Stimulated activated CD4-positive, alpha-beta T cell treated with anti-CD3 and anti-CD28 coated beads, TNF-alpha, amount 100 ng/mL, for 4 hours (primary cell): ENCODE measurements around the gene CNTROB.

Experiments
- DNase-seq, 3 experiments: peaks; one replicate each; pipeline ENCODE4 v3.0.0-alpha.2; 2020; ENCODE audit warnings: low read depth in 3 of 3

The CNTROB gene

GRCh38 chr17:7903154-7904103 lies 28.6 kb upstream of the CNTROB start:
- no peak for DNase-seq

DNA sequence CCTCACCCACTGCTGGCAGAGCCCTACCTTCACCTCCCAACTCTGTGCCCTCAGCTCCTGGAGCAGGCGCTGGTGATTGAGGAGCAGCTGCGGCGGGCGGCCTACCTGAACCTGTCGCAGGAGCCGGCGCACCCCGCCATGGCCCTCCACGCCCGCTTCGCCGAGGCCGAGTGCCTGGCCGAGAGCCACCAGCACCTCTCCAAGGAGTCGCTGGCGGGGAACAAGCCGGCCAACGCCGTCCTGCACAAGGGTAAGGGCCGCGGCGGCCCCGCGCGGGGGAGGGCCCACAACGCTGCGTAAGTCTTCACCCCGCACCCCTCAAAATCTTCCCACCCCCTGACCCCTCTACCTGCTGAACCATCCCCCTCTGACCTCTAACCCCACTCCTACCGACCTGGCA lies 22.9 kb upstream of the CNTROB start:
- no peak for DNase-seq

GRCh38 chr17:7910281-7910680 lies 21.7 kb upstream of the CNTROB start:
- no peak for DNase-seq

DNA sequence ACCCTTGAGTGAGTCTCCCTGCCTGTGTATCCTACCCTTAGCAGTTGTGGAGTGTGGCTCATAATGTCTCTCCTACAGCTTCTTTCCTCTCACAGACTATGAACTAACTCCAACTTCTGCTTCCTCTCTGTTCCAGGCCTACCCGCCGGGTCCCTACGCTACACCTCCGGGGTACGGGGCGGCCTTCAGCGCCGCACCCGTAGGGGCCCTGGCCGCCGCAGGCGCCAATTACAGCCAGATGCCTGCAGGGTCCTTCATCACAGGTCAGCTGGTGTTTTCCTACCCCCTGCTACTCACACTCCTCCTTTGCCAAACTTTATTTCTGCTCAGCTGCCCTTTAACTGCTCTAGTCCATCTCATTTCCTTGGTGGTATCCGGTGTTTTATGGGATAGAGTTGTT lies 21.3 kb upstream of the CNTROB start:
- DNase-seq = no peak

GRCh38 chr17:7911116-7911515 lies 20.9 kb upstream of the CNTROB start:
- no peak for DNase-seq

DNA sequence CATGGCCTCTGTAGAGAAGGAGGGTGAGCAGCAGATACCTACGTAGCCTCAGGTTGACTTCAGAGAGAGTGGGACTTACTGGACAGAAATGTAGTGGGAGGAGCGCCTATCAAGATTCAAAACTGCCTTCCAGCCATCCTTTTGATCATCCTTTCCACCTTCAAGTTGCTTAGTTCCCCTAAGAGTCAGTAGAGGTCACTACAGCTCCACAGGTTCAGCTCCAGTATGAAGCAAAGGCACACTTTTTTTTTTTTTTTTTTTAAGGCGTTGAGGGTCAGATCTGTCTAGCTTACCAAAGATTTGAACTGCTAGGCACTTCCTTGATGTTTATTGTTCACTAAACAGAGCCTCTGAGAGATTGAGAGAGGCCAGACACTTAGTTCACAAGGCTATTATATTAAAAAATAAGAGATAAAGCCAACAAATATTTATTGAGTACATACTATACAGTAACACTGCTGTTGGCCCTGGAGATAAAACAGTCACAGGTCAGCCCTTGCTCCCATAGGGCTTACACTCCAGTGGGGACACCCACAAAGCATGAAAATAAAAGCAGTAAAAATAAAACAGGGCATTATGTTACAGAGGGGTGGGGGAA lies 19.0 kb upstream of the CNTROB start:
- DNase-seq = no peak

GRCh38 chr17:7915179-7915610 lies 16.8 kb upstream of the CNTROB start:
- DNase-seq = no peak

DNA sequence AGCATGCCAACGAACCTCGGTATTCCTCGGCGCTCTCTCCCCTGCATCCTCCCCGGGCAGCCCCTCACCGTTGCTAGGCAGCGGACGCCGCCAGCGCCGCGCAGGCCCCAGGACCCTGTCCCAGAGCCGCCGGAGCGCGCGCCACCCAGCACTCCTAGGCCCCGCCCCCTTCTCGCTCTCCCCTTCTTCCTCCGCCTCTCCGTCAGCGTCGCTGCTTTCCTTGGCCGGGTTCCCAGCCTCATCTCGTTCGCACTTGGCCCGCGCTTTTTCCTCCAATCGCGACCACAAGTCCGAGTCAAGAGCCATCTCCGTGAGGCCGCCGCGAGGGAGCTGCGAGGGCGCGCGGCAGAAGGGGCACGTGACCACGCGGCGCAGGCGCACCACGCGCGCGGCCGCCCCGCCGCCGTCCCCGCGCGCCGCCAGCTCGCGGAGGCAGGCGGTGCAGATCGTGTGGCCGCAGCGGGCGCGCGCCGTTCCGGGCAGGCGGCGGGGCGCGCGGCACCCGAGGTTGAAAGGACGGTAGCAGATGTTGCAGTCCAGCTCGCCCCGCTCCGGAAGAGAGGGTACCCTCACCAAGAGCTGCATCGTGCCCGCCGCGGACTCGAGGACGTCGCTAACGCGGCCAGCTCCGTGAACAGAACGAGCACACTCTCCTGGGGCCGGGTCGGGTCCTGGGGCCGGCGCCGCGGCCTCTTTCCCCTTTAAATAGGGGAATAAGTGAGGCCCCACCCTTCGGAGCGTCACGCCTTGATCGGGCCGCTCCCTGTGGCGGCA lies 16.2 kb upstream of the CNTROB start, which contains the start of gene RNF227:
Gene RNF227, minus strand, starts transcription at position 679 of the 774 bp plus-strand sequence. Its CDS starts 94 bp downstream, at position 585.
- peak; percentile 64 to 74 (median 65) for DNase-seq

GRCh38 chr17:7916385-7916682 lies 15.7 kb upstream of the CNTROB start:
- no peak for DNase-seq

DNA sequence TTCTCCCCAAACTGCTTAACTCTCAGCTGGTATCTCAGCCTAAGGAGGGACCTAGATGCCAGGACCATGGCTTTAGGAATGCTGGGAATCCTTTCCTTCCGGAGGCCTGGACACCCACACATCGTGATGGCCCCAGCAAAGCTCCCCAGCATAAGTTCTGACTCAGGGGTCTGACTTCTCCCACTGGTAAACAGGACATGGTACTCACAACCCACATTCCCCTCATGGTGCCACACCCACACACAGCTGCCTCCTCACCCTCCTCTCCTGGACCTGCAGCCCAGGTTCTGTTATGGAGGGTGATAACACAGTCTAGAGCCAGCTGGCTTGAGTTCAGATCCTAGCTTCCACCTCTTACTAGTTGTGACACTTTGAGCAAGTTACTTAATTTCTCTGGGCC lies 15.2 kb upstream of the CNTROB start:
- no peak for DNase-seq

- no peak for DNase-seq
Measured at GRCh38 chr17:7922269-7922844, 9.6 kb upstream of the CNTROB start.

DNA sequence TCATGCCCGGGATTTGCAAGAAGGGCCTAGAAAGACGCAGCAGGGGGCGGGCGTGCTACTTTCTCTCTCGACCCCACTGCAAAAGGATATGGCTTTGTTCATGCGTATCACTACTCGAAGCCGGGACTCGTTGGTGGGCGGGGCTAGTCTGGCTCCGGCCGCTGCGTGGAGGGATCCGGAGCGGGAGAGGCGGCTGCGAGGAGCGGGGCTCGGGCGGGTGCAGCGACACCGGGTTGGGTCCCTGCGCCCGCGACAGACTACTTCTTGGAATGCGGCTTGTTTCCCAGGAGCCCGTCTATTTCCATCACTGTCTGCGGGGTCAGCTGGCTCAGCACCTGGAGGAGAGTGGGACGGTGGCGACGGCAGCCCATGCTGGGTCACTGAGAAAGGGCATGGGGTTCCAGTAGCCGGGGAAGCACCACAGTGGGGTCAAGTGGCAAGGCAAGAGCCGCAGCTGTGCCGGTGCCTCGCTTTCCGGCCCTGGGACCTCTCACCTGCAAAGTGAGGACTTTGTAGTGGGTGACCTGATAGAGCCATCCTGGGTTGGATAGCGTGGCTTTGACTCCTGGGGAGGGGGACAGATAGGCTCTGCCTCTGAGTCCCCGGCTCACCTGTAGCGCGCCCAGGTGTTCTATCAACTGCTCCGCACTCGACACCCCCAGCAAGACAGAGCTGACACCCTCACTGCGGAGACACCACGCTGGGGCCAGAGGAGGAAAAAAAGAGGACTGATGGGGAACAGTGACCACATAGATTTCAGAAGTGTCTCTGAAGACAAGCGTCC lies 9.0 kb upstream of the CNTROB start:
- DNase-seq = peak; percentile 68 to 74 (median 73)

DNA sequence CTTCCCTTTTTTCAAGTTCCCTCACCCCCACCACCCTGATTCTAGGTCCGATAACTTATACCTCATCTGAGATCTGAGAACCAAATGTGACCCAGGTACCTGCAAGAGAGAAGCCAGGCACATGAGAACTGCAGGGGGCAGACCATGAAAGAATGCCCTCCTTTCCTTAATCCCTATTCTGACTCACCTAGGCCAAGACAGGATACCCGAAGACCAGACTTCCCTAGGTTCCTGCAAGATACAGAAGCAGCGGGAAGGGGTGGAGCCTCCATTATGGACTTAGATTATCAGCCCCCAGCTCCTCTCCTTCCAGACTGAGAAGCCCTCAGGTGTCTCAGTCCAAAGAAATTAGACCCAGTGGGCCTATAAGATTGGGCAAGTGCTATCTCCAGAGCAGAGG lies 4.4 kb upstream of the CNTROB start:
- no peak for DNase-seq

DNA sequence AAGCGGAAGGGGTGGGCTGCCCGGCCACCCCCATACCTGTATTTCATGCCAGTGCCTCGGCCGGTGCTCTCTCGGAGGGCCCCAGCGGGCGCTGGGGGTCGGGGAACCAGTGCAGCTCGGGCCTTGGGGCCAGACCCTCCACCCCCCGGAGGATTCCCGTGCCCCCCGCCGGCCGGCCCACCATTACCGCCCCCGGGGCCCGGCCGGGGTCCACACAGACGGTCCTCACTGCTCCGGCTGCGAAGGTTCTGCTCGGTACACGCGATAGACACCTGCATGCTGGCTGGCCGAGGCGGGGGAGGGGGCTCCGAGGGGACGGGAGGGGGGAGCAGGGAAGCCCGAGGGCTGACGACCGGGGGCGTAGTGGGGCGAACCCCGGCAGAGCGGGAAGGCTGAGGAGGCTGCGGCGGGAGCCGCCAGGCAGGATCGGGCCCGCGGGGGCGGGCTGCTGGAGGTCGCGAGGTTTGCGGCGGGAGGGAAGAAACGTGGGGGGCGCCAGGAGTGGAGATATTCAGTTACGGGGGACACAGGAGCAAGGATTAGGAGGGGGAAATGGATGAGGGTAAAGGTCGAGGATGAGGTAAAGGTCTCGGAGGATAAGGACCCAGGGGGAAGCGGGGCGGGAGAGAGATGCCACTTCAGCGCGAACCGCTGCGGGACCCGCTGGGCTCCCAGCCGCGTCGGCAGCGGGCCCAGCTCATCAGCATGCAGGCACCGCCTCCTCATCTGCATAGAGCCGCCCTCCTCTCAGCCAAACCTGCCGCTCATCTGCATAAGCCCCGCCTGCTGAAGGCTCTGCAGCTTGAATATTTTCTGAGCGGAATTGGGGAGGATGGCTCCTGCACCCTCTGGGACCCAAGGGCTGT lies 2.6 kb upstream of the CNTROB start, which contains the start of gene KCNAB3:
Gene KCNAB3, minus strand, starts transcription at position 699 of the 866 bp plus-strand sequence. Its CDS starts 421 bp downstream, at position 278.
- no peak for DNase-seq

GRCh38 chr17:7930841-7931631 lies 970 bp upstream of the CNTROB start:
- DNase-seq = no peak

DNA sequence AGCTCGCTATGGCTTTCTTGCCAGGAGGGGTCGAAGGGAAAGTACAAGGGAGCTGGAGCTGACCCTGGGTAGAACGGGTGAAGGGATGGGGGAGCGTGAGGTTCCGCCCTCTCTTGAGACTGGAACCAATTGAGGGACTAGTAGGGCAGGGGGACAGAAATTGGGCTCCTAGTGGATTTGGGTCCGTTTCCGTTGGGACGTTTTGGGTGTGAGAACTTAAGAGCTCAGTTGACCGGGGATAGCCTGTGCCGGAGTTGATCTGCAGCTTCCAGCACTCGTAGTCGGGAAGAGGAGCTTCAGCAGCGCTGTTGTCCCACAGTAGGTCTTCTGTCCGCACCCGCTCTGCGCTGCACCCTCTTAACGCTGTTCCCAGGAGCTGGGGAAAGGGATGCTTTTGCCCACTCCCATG lies 481 bp downstream of the CNTROB start:
- no peak for DNase-seq

DNA sequence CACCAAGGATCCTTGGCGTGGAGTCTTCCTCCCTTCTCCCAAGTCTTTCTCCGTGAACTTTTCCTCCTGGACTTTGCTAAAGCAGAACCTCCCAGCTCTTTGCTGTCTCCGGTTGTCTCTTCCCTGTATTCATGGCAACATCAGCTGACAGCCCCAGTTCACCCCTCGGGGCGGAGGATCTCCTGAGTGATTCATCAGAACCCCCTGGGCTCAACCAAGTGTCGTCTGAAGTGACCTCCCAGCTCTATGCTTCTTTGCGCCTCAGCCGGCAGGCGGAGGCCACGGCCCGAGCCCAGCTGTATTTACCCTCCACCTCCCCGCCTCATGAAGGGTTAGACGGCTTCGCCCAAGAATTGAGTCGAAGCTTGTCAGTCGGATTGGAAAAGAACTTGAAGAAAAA lies 943 bp downstream of the CNTROB start:
- DNase-seq = no peak

DNA sequence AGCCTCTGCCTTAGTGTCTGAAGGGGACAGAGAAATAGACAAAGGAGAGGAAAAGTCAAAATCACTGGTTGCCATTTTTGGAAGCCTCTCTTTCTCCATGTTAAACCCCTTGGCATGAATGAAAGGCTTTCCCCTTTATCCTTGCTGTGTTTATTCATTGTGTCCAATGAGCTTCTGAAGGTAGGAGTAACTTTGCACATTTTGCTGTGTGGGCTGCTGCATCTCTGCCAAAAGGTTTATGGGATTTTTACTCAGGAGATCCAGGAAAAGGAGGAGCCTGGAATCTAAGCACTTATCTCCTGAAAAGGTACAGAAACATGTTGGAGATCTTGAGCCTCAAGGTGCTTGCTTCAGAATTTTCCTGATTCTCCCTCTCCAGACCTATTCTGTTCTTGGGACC lies 3.9 kb downstream of the CNTROB start:
- no peak for DNase-seq

GRCh38 chr17:7940034-7940433 lies 8.0 kb downstream of the CNTROB start:
- DNase-seq = no peak
